Ishikawa (cell line): ENCODE results near the gene AKIRIN2.

Experiments
- CEBPB ChIP-seq: IDR thresholded peaks from 2 replicates; pipeline ENCODE4 v1.6.1; 2012
- CREB1 ChIP-seq: IDR thresholded peaks from 2 replicates; pipeline ENCODE4 v1.6.1; 2012; ENCODE audit warnings: low read depth
- EGR1 ChIP-seq: IDR thresholded peaks from 2 replicates; pipeline ENCODE4 v1.6.1; 2012
- EP300 ChIP-seq: IDR thresholded peaks from 2 replicates; pipeline ENCODE4 v1.6.1; 2012; ENCODE audit warnings: borderline replicate concordance
- FOXM1 ChIP-seq: IDR thresholded peaks from 2 replicates; pipeline ENCODE4 v1.6.1; 2012; ENCODE audit warnings: low read depth, borderline replicate concordance
- MAX ChIP-seq: IDR thresholded peaks from 2 replicates; pipeline ENCODE4 v1.6.1; 2012
- NFIC ChIP-seq: IDR thresholded peaks from 2 replicates; pipeline ENCODE4 v1.6.1; 2012
- RAD21 ChIP-seq: IDR thresholded peaks from 2 replicates; pipeline ENCODE4 v1.6.1; 2012; ENCODE audit warnings: low read depth
- REST ChIP-seq: IDR thresholded peaks from 2 replicates; pipeline ENCODE4 v1.6.1; 2012; ENCODE audit warnings: low read depth, mild to moderate bottlenecking
- TAF1 ChIP-seq: IDR thresholded peaks from 2 replicates; pipeline ENCODE4 v1.6.1; 2012; ENCODE audit warnings: low read depth, mild to moderate bottlenecking
- TCF12 ChIP-seq: IDR thresholded peaks from 2 replicates; pipeline ENCODE4 v1.6.1; 2012; ENCODE audit warnings: low read depth
- TEAD4 ChIP-seq: IDR thresholded peaks from 2 replicates; pipeline ENCODE4 v1.6.1; 2012
- USF1 ChIP-seq: IDR thresholded peaks from 2 replicates; pipeline ENCODE4 v1.6.1; 2012
- YY1 ChIP-seq: IDR thresholded peaks from 2 replicates; pipeline ENCODE4 v1.6.1; 2012; ENCODE audit warnings: low read depth
- ZBTB7A ChIP-seq: IDR thresholded peaks from 2 replicates; pipeline ENCODE4 v1.6.1; 2012; ENCODE audit warnings: low read depth

The AKIRIN2 gene

GRCh38 chr6:87702589-87702945 is 534 bp upstream of the AKIRIN2 start:
- TF ChIP-seq ZBTB7A (no peak), CEBPB (no peak), YY1 (no peak), USF1 (no peak), FOXM1 (no peak), EGR1 (no peak), NFIC (no peak)

GRCh38 chr6:87701344-87701675 is 723 bp downstream of the AKIRIN2 start:
- TF ChIP-seq CEBPB (no peak), FOXM1 (no peak), YY1 (no peak), MAX (no peak; the same call in 1 of the 2 replicates), NFIC (no peak), CREB1 (no peak), USF1 (no peak), TCF12 (no peak), TAF1 (no peak), TEAD4 (no peak), ZBTB7A (no peak), REST (no peak), EP300 (no peak)

- TF ChIP-seq CREB1 (no peak), RAD21 (no peak), FOXM1 (no peak), EGR1 (no peak), MAX (no peak; the same call in 1 of the 2 replicates), YY1 (no peak; the same call in 1 of the 2 replicates), TCF12 (no peak), ZBTB7A (no peak), TAF1 (no peak), CEBPB (no peak), USF1 (no peak), REST (no peak), TEAD4 (no peak), NFIC (no peak), EP300 (no peak)
Measured at GRCh38 chr6:87700397-87701343, 1.4 kb downstream of the AKIRIN2 start.

GRCh38 chr6:87699576-87699975 is 2.5 kb downstream of the AKIRIN2 start:
- no peak for TF ChIP-seq TCF12
- no peak for TF ChIP-seq MAX
- TF ChIP-seq CEBPB: no peak
- TF ChIP-seq FOXM1: no peak
- no peak for TF ChIP-seq RAD21
- TF ChIP-seq EGR1: no peak
- no peak for TF ChIP-seq TEAD4
- TF ChIP-seq TAF1: no peak
- TF ChIP-seq YY1: no peak
- no peak for TF ChIP-seq NFIC
- TF ChIP-seq REST: no peak
- no peak for TF ChIP-seq USF1
